KOPT-K1 (cell line): ENCODE data around the gene SRSF1.
"Not testable (repeated sequence)": the region's sequence is repeated elsewhere in the genome, so short reads cannot be mapped to it uniquely, and the experiment has no call there.

Experiments
- H3K27ac ChIP-seq: fragments of 200-600 bp; sonication (generic); 2 replicates; pipeline ENCODE4 v1.5.1; 2016; ENCODE audit warnings: antibody characterized with exemption, mild to moderate bottlenecking, low read depth, low read length; ENCODE audit not compliant: poor library complexity, severe bottlenecking
- H3K36me3 ChIP-seq: fragments of 200-600 bp; sonication (generic); 2 replicates; pipeline ENCODE4 v1.5.1; 2017; ENCODE audit warnings: antibody characterized with exemption, mild to moderate bottlenecking, low read length, moderate library complexity; ENCODE audit not compliant: insufficient read depth
- H3K9me3 ChIP-seq: fragments of 200-600 bp; sonication (generic); 2 replicates; pipeline ENCODE4 v1.5.1; 2017; ENCODE audit warnings: antibody characterized with exemption, low read length, mild to moderate bottlenecking; ENCODE audit not compliant: insufficient read depth, poor library complexity, severe bottlenecking

SRSF1 gene

GRCh38 chr17:58006924-58007780 is at the start of gene SRSF1:
Gene SRSF1, minus strand, starts transcription at chr17:58007246. Its CDS starts 109 bp downstream, at chr17:58007137.
- H3K36me3 ChIP-seq = peaks cover 42% of the 10 kb centered on the region
- peak within 1 kb of the TSS; percentile 98 for H3K27ac ChIP-seq
- no peaks in the 10 kb centered on the region for H3K9me3 ChIP-seq

DNA sequence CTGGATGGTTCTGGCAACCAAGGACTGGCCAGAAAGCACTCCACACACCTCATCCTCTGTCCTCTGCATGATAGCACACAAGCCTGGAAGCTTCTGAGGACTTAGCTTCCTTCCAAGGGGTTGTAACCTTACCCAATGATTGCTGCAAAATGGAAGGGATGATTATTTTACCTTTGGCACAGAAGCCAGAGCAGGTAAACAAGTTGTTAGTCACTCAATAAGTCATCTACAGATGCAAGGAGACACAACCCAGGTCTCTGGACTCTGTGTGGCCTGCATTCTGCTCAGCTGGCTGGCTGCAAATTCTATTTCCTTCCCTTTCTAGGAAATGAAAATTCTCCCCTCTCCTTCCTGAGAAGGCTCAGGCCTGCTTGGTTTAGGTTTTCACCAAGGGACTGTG is 49.4 kb upstream of the SRSF1 start:
- Histone ChIP-seq H3K27ac (no peak overlapping the region), H3K9me3 (no peaks in the 10 kb centered on the region), H3K36me3 (no peaks in the 10 kb centered on the region)

- Histone ChIP-seq H3K9me3 (no peaks in the 10 kb centered on the region), H3K27ac (no peak overlapping the region), H3K36me3 (no peaks in the 10 kb centered on the region)
These were observed 47.6 kb upstream of the SRSF1 start for GRCh38 chr17:58054641-58055040.

- no peaks in the 10 kb centered on the region for H3K9me3 ChIP-seq
These were observed 46.1 kb upstream of the SRSF1 start for GRCh38 chr17:58052945-58053715.

GRCh38 chr17:58052407-58052806 is 45.4 kb upstream of the SRSF1 start:
- no peaks in the 10 kb centered on the region for H3K9me3 ChIP-seq
- H3K36me3 ChIP-seq = no peaks in the 10 kb centered on the region
- H3K27ac ChIP-seq = no peak overlapping the region

More at GRCh38 chr17:58052945-58053715, 46.1 kb upstream of the SRSF1 start:
- H3K27ac ChIP-seq = no peak overlapping the region
- no peaks in the 10 kb centered on the region for H3K36me3 ChIP-seq

- Histone ChIP-seq H3K36me3 (no peaks in the 10 kb centered on the region), H3K9me3 (no peaks in the 10 kb centered on the region), H3K27ac (no peak overlapping the region)
These were observed 44.4 kb upstream of the SRSF1 start for GRCh38 chr17:58051468-58051867.

DNA sequence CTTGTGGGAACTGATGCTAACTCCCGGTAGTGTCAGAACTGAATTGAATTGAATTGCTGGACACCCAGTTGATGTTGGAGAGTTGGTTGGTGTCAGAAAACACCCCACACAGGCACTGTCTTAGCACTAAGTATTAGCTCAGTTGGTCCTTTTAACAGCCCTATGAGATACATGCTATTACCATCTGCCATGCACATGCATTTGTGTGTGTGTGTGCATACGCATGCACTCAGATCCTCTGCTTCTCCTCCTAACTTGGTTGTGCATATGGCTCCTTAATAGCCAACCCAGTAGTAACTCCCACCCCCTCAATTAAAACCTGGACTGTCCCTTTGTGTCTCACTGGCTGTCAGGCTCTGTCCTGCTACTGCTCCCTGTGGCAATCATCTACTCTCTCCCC is 43.9 kb upstream of the SRSF1 start:
- H3K27ac ChIP-seq = no peak overlapping the region
- H3K9me3 ChIP-seq = no peaks in the 10 kb centered on the region
- H3K36me3 ChIP-seq = no peaks in the 10 kb centered on the region

DNA sequence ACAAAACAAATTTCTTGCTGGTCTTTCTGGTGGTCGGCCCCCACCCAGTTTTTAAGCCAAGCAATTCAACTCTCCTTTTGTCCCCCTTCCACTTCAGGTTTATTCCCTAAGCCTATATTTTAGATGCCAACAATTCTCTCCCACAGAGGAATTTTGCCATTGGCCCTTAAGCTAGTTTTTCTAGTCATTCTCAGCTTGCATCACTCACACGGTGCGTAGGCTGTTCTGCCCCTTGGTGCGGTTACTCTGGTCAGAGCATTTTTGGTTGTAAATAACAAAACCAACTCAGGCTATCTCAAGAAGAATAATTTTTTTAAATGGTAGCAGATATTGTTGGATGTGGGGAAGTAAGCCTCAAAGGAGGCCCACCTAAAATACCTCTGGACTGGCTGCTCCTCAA is 42.5 kb upstream of the SRSF1 start:
- Histone ChIP-seq H3K27ac (no peak overlapping the region), H3K9me3 (peaks cover 3% of the 10 kb centered on the region)

GRCh38 chr17:58047376-58048150 is 40.5 kb upstream of the SRSF1 start:
- H3K27ac ChIP-seq = no peak overlapping the region
- peaks cover 20% of the 10 kb centered on the region for H3K9me3 ChIP-seq
- H3K36me3 ChIP-seq = no peaks in the 10 kb centered on the region

More for the DNA sequence above, 42.5 kb upstream of the SRSF1 start:
- H3K36me3 ChIP-seq = no peaks in the 10 kb centered on the region

DNA sequence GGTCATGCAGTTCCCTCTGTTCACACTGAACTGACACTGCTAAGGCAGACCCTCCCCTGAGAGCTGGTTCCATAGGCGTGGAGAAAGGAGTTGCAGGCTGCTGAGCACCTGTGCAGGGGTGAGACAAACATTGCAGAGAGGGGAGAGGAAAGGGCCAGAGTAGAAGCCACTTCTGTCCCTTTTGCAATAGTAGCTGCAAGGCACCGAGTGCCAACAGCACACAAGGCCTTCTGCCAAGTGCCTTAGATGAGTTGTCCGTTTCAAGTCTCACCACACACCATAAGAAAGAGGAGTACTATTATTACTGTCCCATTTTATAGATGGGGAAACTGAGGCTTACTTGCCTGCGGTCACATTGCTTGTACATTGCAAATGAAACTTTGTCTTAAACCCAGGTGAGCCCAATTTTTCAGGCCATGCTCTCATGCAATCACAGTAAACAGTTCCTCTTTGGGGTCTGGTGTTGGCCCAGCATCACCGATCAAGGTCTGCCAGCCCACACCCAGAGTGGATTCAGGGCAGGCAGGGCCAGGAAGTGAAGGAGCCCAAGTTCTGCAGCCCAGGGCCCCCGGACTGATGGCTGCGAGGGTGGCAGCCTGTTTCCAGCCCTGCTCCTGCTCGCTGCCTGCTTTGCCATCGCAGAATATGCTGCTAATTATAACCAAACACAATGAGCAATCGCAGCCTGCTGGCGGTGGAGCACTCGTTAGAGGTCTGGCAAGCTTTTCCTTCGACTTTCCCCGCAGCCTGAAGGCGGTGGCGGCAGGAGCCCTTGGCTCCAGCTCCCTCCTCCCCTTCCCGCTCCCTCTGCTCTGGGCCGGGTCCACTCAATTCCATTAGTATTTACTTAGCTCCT is 39.4 kb upstream of the SRSF1 start:
- no peak overlapping the region for H3K27ac ChIP-seq
- peaks cover 20% of the 10 kb centered on the region for H3K9me3 ChIP-seq
- no peaks in the 10 kb centered on the region for H3K36me3 ChIP-seq

- H3K36me3 ChIP-seq, H3K27ac ChIP-seq: not testable (repeated sequence)
- peaks cover 20% of the 10 kb centered on the region for H3K9me3 ChIP-seq
These were observed 37.2 kb upstream of the SRSF1 start for GRCh38 chr17:58044256-58044655.

DNA sequence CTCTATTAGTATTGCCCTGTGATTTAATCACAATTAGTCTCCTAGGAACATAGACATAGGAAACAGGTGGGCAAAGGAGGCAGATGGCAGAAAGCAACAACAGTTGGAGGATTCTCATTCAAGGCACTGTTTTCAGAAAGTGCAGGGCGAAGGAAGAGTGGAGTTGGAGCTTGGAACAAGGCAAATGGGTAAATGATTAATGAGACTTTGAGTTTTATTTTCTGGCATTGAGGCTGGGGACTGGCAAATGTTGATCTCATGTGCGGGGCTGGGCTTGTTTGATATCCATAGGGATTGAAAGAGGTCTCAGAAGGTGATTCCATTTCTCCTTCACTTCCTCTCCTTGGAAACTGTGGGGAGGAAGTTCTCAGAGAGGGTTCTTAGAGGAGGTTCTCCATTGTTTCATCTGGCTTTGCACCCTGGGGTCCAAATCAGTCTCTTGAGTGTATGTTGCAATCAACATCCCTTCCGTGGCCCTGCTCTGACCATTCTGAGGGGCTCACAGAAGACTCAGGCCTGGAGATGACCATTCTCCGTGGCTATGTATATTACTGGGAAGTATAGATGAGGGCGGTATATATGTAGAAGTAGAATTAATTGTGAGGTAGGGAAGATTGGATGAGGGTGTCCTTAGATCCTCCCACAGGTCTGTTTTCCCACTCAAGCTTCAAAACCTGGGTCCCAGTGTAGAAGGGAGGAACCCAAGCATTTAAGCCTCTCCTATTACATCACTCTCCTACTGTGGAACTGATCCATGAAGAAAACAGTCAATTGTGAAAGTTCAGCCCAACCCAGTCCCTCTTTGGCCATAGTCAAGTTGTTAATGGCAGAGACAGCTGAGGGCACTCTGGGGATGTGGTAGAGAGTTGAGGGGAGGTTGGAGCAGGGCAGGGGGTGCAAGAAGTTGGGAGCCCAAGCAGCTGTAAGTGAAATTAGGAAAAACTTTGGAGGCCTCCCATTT is 36.5 kb upstream of the SRSF1 start:
- Histone ChIP-seq H3K9me3 (peaks cover 20% of the 10 kb centered on the region), H3K36me3 (no peaks in the 10 kb centered on the region), H3K27ac (no peak overlapping the region)

GRCh38 chr17:58041161-58041560 is 34.1 kb upstream of the SRSF1 start:
- peaks cover 20% of the 10 kb centered on the region for H3K9me3 ChIP-seq
- H3K36me3 ChIP-seq = no peaks in the 10 kb centered on the region
- no peak overlapping the region for H3K27ac ChIP-seq
